GM12874 (cell line): ENCODE data around the gene HEG1.

ENCODE experiments used
- CTCF ChIP-seq: IDR thresholded peaks from 2 replicates; pipeline ENCODE4 v1.5.1; 2011; ENCODE audit warnings: low read depth, mild to moderate bottlenecking, control low read depth, low read length, moderate library complexity; ENCODE audit not compliant: insufficient read depth

The HEG1 gene

GRCh38 chr3:125032100-125032643 lies 23.6 kb downstream of the HEG1 start:
- no peak for TF ChIP-seq CTCF

GRCh38 chr3:125031544-125031943 lies 24.3 kb downstream of the HEG1 start:
- no peak for TF ChIP-seq CTCF

- TF ChIP-seq CTCF, result no peak
Measured at GRCh38 chr3:125028657-125029056, 27.1 kb downstream of the HEG1 start.

GRCh38 chr3:125025642-125026041 lies 30.2 kb downstream of the HEG1 start:
- no peak for TF ChIP-seq CTCF

- TF ChIP-seq CTCF, result no peak
Measured at GRCh38 chr3:125024817-125025216, 31.0 kb downstream of the HEG1 start.

- no peak for TF ChIP-seq CTCF
Measured at GRCh38 chr3:125023833-125024555, 31.8 kb downstream of the HEG1 start.

GRCh38 chr3:125022206-125022605 lies 33.6 kb downstream of the HEG1 start:
- no peak for TF ChIP-seq CTCF
